ENCODE measurements around the gene GRHL3.

The GRHL3 gene

DNA sequence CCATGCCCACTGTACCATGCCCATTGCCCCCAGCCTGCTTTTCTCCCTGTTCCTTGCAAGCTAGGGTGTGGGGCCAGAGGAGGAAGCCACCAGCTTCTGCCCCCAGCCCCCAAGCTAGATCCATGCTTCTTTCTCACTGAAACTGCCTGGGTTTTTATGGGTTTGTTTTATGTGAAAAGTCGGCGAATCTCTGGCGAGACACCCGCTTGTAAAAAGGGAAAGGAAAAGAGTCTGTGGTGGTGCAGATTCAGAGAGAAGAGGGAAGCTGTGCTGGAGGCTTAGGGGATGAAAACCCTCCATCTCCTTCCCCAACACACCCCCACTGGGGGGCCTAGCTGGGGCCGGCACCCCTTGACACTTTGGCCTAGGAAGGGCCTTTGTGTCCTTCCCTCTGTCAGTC is 26.2 kb downstream of the GRHL3 start:
- DNase-seq (ENCODE audit: low spot score), result no peak
- in situ Hi-C loops (cut with MboI; ENCODE audit: low sequenced_read_pairs, unreplicated experiment), result no loop called here
- TF ChIP-seq, protein P1, sequence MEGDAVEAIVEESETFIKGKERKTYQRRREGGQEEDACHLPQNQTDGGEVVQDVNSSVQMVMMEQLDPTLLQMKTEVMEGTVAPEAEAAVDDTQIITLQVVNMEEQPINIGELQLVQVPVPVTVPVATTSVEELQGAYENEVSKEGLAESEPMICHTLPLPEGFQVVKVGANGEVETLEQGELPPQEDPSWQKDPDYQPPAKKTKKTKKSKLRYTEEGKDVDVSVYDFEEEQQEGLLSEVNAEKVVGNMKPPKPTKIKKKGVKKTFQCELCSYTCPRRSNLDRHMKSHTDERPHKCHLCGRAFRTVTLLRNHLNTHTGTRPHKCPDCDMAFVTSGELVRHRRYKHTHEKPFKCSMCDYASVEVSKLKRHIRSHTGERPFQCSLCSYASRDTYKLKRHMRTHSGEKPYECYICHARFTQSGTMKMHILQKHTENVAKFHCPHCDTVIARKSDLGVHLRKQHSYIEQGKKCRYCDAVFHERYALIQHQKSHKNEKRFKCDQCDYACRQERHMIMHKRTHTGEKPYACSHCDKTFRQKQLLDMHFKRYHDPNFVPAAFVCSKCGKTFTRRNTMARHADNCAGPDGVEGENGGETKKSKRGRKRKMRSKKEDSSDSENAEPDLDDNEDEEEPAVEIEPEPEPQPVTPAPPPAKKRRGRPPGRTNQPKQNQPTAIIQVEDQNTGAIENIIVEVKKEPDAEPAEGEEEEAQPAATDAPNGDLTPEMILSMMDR (IDR thresholded peaks at IDR 0.05; ENCODE audit: borderline replicate concordance, control extremely low read depth, extremely low read depth, insufficient read depth, missing control alignments), result no peak

- DNase-seq (ENCODE audit: low spot score), result no peak
- TF ChIP-seq, protein P1 (IDR thresholded peaks at IDR 0.05; ENCODE audit: borderline replicate concordance, control extremely low read depth, extremely low read depth, insufficient read depth, missing control alignments), result no peak
- in situ Hi-C loops (cut with MboI; ENCODE audit: low sequenced_read_pairs, unreplicated experiment), result no loop called here
Measured at GRCh38 chr1:24347159-24347934, 28.2 kb downstream of the GRHL3 start.

DNA sequence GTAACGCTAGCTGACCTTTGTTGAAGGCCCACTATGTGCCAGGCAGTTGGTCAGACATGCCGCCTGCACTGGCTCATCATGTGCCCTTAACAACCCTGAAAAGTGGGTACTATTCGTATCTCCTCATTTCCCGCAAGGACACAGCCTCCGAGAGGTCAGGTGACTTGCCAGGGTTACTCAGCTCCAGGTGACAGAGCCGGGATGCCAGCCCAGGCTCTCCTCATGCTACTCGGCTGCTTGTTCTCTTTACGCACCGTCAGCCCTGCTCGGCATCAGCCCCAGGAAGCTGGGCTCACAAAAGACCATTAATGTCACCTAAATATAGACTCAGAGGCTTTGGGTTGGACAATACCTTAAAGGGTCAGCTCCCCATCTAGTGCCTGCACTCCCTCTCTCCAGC is 29.0 kb downstream of the GRHL3 start:
- in situ Hi-C loops (cut with MboI; ENCODE audit: low sequenced_read_pairs, unreplicated experiment), result no loop called here
- DNase-seq (ENCODE audit: low spot score), result no peak
- TF ChIP-seq, protein P1 (IDR thresholded peaks at IDR 0.05; ENCODE audit: borderline replicate concordance, control extremely low read depth, extremely low read depth, insufficient read depth, missing control alignments), result no peak

- no peak for DNase-seq (ENCODE audit: low spot score)
- in situ Hi-C loops (cut with MboI; ENCODE audit: low sequenced_read_pairs, unreplicated experiment), result no loop called here
- TF ChIP-seq, protein P1 (IDR thresholded peaks at IDR 0.05; ENCODE audit: borderline replicate concordance, control extremely low read depth, extremely low read depth, insufficient read depth, missing control alignments), result no peak
Measured at GRCh38 chr1:24349891-24350290, 30.7 kb downstream of the GRHL3 start.

DNA sequence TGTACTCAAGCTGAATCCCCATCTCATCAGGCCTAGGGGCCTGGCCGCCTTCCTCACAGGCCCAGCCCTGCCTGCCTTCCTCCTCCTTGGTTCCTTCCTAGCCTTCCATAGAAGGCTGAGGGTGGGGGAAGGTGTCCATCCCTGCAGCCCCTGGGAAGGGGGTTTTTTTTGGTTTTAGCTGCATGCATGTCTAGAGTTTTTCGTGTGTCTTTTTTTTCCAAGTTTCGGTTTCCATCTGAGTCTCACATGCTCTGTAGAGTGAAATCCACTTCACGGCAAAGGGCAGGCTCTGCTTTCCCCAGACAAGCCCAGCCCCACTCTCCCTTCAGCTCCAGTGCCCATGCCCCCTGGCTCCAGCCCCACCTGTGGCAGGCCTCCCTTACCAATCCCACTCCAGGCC is 32.1 kb downstream of the GRHL3 start:
- TF ChIP-seq, protein P1 (IDR thresholded peaks at IDR 0.05; ENCODE audit: borderline replicate concordance, control extremely low read depth, extremely low read depth, insufficient read depth, missing control alignments), result no peak
- in situ Hi-C loops (cut with MboI; ENCODE audit: low sequenced_read_pairs, unreplicated experiment), result no loop called here
- peak; percentile 71 for DNase-seq (ENCODE audit: low spot score)

DNA sequence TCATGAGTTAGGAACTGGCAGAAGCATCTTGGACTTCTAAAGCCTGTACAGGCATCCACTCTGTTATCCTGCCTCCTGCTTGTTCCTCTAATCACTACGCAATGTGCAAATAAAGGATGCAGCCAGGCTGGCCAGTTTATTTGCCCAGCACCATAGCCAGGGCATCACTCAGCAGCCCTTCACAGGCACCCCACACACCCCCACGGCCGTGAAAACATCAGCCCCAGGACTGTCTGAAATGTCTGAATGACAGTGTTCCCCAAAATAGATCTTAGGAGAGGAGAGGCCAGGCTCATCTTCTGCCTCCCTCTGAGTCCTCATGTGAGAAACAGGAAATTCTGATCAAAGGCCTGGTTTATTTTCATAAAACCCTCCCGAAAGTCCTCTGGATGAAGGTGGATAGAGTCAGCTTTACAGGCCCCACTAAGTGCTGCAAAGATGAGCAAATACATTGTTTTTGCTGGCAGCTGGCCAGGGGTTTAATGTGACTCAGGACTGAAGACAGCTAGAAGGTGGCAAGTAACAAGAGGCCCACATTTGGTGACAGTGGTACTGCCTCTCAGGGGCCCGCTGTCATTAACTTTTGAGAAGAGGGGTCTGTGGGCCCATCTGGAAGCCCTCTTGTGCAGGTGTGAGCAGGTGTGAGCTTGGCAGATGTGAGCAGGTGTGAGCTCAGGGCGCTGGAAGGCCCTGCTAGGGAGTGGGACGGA is 32.9 kb downstream of the GRHL3 start:
- in situ Hi-C loops (cut with MboI; ENCODE audit: low sequenced_read_pairs, unreplicated experiment), result no loop called here
- TF ChIP-seq, protein P1 (IDR thresholded peaks at IDR 0.05; ENCODE audit: borderline replicate concordance, control extremely low read depth, extremely low read depth, insufficient read depth, missing control alignments), result no peak
- DNase-seq (ENCODE audit: low spot score), result peak; percentile 65

Data from GM13976 (cell line).